Medulla oblongata (tissue), 1 donor: ENCODE data around the gene CORIN.
A peak's percentile ranks its signal among the peaks of the same experiment; 100 is the strongest.

Source experiments
- DNase-seq: peaks from one replicate; pipeline ENCODE4 v3.0.0-alpha.2; 2015; ENCODE audit errors: extremely low spot score

Gene CORIN

DNA sequence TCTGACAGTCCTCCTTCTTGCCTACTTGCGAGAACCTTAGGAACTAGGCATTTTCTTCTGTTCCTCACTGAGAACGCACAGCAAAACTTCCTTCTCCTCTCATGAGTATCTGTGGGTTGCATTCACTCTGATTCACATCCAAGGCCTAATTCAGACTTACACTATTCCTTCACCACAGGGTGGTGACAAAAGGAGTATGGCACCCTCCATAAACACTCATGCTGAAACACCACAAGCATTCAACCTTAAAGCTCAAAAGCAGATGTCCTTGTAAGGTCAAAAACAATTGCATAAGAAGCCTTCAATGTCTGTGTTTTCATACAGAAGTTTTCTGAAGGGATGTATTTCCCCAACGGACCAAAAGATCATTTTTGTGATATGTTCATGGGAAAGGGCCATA, 147.3 kb downstream of the CORIN start:
- no peak for DNase-seq

DNA sequence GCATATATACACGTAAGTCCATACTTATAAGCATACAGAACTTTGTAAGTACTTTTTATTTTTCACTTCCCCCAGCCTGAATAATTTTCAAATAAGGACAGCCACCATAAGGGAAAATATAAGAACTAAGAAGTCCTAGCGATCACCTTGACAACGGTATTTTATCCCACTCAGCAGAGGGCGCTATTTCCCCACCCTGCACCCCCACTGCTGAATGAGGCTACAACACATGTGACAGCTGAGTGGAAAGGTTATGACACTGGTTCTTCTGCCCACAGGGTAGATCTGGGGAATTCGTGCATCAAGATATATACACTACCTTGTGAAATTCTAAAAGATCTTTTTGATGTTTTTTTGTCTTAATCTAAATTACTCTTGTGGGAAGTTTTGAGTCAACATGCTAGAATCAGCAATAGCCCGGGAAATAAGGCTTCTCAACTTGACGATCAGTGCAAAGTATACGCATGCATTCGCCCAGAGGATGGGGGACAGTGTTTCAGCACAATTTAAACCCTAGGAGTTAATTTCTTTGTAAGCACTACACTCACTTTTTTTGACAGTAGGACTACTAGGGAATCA, 151.5 kb downstream of the CORIN start:
- DNase-seq = peak; percentile 37

DNA sequence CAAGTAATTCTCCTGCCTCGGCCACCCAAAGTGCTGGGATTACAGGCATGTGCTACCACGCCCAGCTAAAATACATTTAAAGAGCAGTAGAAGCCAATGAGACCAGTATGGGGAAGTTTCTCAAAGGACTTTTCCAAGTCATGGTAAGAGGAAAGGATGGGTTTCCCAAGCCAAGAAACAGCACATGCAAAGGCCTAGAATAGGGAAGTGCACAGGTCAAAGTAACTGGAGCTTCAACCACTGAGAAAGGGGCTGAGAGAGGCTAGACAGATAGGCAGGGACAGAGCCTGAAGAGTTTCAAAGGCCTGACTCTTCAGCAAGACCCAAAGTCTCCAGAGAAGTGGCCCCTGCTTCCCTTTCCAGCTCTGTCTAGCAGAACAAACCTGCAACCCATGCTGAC, 162.1 kb downstream of the CORIN start:
- DNase-seq = no peak

DNA sequence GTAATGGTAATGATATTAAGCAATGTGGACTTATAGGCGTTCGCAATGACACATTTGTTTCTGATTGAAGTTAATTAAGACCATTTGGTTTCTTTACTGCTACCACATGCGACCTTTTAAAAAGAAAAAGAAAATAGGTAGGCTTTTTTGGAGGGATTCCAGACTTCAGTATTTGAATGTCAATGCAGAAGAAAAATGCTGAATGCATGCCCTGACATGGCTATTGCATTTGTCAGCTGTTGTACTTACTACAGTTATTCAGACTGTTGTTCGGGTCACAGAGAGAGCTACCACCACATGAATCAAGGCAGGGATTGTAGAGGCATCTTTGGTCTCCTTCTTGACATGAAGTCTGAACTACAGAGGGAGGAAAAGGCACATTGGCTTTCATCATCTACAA, 163.7 kb downstream of the CORIN start:
- DNase-seq = no peak

DNA sequence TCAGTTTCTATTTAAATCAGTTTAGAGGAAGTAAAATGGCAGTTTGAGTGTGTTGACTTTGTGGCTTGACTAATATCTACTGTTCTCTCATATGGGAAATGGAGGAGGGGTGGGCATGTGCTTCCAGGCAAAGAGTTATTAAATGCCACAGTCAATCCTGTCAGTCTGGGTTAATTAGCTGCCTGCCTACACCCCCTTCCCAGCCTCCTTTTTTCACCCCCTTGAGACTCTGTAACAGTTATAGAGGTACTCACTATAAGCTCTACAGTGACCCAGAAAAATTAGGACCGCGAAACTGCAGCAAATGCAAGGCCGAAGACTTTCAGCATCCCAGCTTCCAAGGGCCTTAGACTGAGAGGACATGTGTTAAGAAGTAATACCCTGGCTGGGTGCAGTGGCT, 165.2 kb downstream of the CORIN start:
- no peak for DNase-seq

DNA sequence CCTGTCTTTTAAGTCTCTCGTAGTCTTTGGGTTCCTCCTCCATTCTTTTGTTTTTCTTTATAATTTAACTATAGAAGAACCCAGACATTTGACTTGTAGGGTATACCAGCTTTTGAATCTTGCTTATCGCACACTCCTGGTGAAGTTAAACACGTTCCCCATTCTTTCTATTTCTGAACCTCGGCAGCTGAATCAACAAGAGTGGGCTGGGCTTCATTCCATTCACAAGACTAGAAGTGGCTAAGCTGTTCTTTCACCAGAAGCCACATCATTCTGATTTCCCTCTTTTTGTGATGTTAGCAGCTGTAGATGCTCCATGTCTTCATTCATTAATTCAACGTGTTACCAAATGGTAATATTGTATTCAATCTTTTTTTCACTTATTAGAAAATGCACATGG, 167.9 kb downstream of the CORIN start:
- DNase-seq = no peak

DNA sequence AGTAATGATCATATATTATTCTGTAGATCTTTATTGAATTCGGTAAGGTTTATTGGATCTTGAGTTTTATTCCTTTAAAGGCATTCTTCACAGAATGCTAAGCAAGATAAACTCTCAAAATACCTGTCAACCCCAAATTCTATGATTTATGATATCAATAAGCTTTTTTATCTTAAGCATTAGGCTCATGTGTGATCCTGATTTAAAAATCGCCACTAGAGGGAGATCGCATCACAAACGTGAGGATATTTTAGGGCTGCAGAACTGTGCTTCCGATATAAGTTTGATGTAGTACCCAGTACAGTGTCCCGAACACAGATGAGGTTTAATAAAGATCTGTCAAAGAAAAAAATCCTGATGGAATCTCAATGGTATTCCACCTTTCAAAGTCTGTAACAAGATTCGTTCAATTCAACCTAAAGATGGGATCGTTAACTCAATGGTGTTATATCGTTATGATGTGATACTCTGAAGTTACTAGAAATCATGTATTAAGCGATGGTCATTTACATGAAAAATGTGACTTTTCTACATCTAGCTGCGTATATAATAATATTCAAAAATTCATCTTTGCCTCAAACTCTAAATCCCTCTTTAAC, 169.0 kb downstream of the CORIN start:
- DNase-seq = peak; percentile 69

DNA sequence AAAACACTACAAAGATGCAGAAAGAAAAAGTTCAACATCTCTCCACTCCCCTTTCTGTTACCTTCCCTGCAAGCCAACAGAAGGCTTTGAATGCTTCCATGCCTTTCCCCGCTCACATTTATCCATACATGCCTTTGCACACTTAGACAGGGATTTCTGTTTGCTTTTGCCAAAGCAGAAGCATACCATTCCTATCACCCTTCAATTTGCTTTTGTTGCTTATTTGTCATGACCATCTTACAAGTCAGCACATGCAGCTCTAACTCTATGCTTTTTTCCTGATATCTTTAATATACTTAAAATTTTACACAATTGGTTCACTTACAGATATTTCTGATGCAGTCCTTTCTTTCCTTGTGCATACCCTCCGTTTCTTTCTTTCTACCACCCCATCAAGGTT, 169.6 kb downstream of the CORIN start:
- no peak for DNase-seq

DNA sequence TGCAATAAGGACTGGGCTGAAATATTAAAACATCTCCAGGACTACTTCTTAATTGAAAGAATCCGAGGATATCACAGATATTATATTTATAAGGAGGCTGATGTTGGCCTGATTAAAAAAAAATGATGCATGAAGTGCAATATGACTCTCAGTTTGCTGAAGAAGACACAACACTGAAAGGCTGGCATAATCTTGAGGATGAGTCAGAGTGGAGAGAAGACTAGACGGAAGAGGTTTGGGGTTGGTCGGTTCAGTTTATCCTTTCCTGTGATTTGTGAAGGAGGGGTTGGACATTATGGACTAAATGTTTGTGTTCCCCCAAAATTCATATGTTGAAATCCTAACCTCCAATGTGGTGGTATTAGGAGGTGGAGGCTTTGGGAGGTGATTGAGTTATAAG, 170.3 kb downstream of the CORIN start:
- no peak for DNase-seq

DNA sequence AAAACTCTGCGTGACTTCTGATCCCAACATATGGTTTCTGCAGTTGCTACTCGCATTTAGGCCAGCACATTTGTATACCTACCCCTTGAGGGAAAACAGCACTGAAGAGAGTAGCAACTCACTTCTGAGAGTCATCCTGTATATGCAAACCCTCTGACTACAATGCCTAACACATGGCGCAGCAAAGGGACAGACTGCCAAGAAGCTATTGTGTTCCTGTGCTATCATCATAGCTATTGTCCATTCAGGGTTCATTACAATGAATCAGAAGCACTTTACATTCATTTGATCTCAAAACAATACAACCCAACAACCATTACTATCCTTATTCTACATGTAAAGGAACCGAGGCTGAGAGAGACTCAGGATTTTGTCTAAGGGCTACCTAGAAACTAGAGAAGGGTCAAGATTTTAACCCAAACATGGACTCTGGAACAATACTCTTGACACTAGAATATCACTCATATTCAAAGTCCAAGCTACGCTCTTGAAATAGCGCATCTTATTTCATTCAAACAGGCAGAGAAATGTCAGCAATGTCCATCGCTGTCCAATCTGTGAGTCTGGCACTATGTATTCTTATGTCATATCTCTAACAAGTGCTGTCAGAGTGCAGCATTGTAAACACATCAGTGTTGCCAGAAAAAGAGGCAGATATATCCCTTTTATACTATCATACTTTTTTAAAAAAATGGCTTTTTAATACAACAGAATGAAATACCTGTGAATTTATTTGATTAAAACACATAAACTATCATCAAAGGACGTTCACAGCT, 173.6 kb downstream of the CORIN start:
- peak; percentile 40 for DNase-seq

DNA sequence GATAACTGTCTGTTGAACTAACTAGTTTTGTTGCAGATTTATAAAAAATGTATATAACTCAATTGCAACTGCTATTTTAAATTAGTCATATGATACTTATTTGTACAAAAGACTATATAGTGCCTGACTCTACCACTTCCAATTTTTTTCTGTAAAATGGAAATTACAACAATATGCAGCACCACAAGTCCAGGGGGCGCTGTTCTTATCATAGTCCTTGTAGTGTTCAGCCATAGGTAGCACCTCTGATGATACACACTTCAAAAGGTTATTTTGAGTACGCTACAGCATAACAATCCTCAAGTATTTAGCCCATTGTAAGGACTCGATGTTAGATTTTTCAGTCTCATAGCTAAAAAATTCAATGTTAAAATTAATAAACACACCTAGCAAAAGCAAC, 174.9 kb downstream of the CORIN start:
- no peak for DNase-seq

DNA sequence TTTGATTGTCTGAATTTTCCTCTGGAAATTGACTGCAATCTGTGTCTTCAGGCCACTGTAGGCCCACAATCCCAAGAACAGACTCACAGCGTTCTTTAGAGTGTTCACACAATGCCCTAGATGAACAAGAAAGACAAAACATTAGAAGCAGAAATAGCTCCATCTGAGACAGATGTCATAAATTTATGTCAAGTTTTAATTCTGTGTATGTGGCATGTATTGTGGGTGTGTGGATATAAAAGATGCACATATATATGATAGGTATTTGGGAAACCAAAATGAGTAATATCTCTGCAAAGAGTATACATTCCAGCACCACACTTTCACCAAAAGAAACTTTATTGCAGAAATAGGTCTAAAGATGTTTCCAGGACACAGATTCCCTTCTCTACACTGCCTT, 176.1 kb downstream of the CORIN start:
- DNase-seq = no peak

DNA sequence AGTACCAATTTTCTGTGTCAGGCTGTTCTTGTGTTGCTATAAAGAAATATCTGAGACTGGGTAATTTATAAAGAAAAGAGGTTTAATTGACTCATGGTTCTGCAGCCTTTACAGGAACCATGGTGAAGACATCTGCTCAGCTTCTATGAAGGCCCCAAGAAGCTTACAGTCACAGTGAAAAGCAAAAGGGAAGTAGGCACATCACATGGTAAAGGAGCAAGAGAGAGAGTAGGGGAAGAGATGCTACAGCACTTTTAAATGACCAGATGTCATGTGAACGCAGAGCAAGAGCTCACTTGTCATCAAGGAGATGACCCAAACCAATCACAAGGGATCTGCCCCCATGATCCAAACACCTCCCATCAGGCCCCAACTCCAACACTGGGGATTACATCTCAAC, 178.5 kb downstream of the CORIN start:
- no peak for DNase-seq

DNA sequence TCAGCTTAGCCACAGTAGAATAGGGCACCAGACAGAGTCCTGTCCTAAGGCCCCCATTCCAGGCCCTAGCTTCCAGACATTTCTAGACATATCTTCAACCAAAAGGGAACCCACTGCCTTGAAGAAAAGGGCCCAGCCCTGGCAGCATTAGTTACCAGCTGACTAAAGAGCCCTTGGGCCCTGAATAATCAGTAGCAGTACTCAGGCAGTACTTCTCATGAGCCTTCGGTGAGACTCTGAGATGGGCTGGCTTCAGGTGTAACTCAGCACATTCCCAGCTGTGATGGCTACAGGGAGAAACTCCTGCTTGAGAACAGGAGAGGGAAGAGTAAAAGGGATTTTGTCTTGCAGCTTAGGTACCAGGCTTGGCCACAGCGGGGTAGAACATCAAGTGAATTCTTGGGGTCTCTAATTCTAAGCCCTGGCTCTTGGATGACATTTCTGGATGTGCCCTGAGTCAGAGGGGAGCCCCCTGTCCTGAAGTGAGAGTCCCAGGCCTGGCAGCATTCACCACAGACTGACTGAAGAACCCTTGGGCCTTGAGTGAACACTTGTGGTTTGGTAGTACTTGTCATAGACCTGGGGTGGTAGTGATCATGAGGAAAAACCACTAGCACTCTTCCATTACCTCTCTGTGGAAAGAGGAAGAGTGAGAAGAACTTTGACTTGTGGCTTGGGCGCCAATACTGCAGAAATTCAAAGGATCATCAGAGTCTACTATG, 182.7 kb downstream of the CORIN start:
- no peak for DNase-seq

DNA sequence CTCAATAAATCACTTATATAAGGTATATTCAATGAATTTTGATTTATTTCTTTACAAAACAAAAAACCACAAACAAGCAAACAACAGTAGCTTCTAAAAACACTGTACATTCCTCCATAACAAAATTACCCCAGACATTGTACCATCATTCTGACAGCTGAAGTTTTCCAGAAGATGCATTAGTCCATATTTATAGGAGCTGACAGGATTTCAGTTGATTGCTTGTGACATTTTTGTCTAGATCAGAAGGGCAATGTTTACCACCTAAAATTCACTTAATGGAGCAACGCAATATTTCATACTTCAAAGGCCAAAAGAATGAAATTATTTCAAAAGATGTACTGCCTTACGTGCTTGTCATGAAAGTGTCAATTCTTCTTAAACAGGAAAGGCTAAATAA, 185.8 kb downstream of the CORIN start:
- no peak for DNase-seq

DNA sequence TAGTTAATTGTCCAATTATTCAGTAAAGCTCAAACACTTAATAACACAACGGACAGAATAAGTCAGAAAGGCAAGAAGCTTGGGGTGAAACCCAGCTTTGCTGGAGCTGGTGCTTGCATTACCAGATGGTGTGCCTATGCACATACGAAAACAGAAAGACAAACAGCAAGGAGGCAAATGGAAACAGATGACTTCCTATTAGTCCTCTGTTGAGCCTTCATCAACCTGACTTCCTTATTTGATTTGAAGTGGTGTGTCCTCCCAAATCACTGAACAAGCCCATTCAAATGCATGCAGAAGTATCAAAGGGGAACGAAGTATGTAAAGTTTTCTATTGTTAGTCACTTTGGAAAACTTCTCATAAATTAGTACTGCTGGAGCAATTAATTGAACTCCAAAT, 186.6 kb downstream of the CORIN start:
- no peak for DNase-seq

DNA sequence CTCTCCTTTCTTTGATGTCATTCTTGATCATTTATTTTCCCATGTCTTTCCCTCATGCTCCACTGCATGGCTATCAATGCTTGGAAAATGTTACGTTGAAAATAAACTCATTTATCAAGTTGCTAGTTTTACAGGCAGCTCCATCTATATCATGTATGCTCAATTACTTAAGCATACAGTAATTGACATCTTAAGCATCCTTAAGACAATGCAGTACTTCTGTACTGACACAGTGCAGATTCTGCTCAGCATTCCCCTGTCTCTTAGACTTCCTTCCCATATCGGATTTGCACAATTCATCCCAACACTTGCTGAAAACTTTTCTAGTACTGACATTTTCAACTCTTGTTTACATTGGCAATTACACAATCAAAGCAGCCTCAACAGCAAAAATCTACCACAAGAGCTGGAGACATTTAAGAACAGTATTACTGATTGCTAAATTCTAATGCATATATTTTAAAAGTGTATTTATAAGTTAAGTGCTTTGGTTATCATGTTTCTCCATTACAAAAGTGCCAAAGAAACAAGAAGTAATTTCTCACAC, 187.2 kb downstream of the CORIN start:
- no peak for DNase-seq

DNA sequence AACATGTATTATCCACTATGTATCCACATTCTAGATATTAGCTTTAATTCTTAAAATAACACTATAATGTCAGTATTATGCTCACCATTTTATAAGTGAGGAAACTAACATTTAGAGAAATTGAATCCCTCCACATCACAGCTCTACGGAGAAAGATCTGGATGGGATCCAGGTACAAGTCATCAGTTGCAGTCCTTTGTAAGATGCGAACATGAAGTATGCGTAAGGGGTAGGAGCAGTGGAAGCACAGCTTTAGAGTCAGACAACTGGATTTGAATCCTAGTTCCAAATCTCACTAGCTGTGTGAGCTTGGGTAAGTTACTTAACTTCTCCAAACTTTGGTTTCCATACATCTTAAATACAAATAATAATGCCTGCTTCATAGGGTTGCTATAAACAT, 190.3 kb downstream of the CORIN start:
- no peak for DNase-seq

DNA sequence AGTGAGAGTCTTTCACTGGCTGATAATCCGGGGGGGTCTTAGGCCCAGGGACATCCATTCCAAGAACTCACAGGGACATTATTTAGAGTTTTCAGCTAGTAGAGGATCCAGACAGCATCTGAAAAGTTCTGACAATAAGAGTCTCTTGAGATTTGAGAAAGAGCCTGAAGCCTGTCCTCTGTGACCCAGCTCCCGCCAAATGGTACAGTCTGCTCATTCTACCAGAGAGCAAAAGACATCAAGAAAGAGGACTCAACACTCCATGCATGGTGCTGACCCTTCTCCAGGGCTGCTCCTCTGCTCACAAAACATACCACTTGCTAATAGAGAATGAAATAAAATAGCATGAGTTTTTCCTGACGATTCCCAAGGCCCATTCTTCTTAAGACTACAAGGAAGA, 190.8 kb downstream of the CORIN start:
- DNase-seq = no peak

DNA sequence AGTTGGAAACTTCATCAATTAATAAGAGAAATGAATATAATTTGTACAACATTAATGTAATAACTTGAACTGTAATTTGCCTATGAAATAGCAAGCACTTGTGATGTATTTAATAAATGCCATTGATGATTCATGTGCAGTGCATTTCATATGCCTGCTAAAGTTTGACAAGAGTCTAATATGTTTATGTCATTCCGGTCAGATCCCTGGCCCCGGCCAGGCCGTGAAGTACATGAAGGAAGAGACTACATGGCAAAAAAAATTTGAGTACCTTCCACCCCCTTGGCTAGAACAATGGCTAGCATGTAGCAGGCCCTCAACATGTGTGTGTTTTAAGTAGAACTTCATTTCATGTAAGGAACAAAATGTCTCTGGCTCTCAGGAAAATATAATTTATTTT, 191.5 kb downstream of the CORIN start:
- no peak for DNase-seq

DNA sequence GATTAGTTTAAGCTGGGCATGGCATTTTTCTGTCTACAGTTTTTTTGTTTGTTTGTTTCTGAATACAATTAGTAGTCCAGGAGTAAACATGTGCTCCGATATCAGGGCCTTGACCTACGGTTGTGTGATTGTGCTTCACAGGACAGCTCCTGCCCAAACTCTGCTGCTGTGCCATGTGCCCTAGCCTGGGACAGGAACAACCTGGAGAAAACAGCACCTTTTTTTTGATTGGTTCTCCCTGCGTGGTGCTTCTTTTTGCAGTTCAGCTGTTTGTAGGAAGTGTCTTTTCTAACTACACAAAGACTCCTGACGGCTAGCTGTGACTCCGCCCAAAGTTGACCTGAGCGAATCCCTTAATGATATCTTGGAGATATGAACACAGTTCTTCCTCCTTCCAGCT, 194.0 kb downstream of the CORIN start:
- no peak for DNase-seq

DNA sequence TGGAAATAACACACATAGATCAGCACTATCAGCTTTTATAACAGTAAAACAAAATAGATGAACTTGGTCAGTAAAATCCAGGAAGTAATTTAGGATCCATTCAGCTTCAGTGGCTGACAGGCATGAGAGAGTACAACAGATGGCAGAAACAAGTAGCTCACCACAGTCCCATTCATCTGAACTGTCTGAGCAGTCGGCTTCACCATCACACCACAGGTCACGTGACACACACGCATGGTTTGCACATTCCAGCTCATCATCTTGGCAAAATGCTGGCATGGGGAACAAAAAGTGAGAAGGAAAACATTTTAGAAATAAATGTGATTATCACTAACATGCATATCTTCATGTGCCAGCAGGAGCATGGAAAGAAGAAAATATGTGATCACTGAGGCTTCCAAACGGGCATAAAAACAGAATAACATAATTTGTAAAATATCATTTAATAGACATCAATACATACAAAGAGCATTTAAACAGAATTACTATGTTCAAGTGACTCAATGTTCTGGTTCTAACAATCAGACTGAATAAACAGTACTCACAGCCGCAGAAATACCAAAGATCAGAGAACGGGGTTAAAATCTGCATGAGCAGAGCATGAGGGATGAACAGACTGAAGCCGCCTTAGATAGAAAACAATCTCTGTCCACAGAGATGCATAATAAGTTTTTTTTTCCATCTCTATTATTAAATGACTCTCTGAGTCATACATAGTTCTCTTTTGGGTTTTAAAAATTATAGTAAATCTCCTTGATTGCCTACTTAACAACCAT, 194.7 kb downstream of the CORIN start:
- peak; percentile 7 for DNase-seq
